Suprapubic skin (tissue), 4 donors: ENCODE data around the gene VPS25. TPM values are rescaled to one million over a fixed set of nuclear protein-coding genes. Genes with fewer than 3 reads are reported as not detected.

Source experiments
- DNase-seq, 2 donors: peaks; one replicate each; pipeline ENCODE4 v3.0.0-alpha.2; 2019; ENCODE audit warnings: low spot score in 2 of 2
- H3K27ac ChIP-seq: fragments of 200-600 bp; sonication (generic); one replicate; pipeline ENCODE4 v1.5.1; 2019
- H3K27me3 ChIP-seq: fragments of 200-600 bp; sonication (generic); one replicate; pipeline ENCODE4 v1.5.1; 2019
- H3K36me3 ChIP-seq: fragments of 200-600 bp; sonication (generic); one replicate; pipeline ENCODE4 v1.5.1; 2019
- H3K4me1 ChIP-seq: fragments of 200-600 bp; sonication (generic); one replicate; pipeline ENCODE4 v1.5.1; 2019
- H3K4me3 ChIP-seq: fragments of 200-600 bp; sonication (generic); one replicate; pipeline ENCODE4 v1.5.1; 2019; ENCODE audit warnings: mild to moderate bottlenecking
- H3K9me3 ChIP-seq: fragments of 200-600 bp; sonication (generic); one replicate; pipeline ENCODE4 v1.5.1; 2019
- CTCF ChIP-seq, 2 donors: fragments of 200-600 bp in 1 of 2; fragments of 450-650 bp in 1 of 2; sonication (generic) in 1 of 2; IDR thresholded peaks; one replicate each; pipeline ENCODE4 v1.5.1; 2016 to 2019; ENCODE audit warnings: antibody characterized with exemption in 2 of 2, mild to moderate bottlenecking in 1 of 2, moderate library complexity in 1 of 2
- EP300 ChIP-seq: sonication (generic); formaldehyde crosslinking; IDR thresholded peaks from one replicate; pipeline ENCODE4 v1.6.1; 2017; ENCODE audit warnings: antibody characterized with exemption
- POLR2A ChIP-seq, 2 donors: fragments of 450-650 bp; IDR thresholded peaks; one replicate each; pipeline ENCODE4 v1.6.1; 2017; ENCODE audit warnings: antibody characterized with exemption in 2 of 2, mild to moderate bottlenecking in 2 of 2, moderate library complexity in 2 of 2
- POLR2AphosphoS5 ChIP-seq, 3 donors: sonication (generic); formaldehyde crosslinking; IDR thresholded peaks; one replicate each; pipeline ENCODE4 v1.6.1; 2017; ENCODE audit warnings: antibody characterized with exemption in 3 of 3
- WGBS: methylation state at CpG from one replicate; pipeline ENCODE4 v1.1.5; 2018; 5-methylcytosine and 5-hydroxymethylcytosine counted together
- total RNA-seq, 4 donors: library from RNA; depleted of rRNA; stranded (reverse); fragments of >200 nt; gene quantifications; one replicate each; pipeline ENCODE4 v1.1.0, GENCODE V29; 2016

VPS25 gene
- total RNA-seq, 4 donors from 2014 or later, result 49.1 to 66.5 (median 59.0) TPM

DNA sequence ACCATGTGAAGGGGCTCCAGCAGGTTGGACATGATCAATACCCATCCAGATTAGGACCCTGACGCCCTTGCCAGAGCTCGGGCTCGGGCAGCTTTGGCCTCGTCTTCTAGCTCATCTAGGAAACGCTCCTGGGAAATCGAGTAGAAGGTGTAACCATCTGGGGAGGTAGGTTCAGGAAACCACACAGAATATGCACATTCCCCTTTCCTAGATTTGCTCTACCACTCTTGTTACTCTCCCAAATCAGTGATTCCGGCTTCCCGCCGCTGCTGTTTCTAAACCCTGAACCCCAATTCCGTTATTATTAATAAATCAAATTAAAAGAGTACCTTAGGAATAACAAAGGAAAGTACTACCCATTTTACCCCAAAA lies 24.7 kb downstream of the VPS25 start:
- no peaks in the 10 kb centered on the region for H3K9me3 ChIP-seq
- WGBS, result 15% methylated on average over 10 of the region's 10 CpGs
- H3K27me3 ChIP-seq, result no peaks in the 10 kb centered on the region
- H3K4me1 ChIP-seq, result peaks cover 29% of the 10 kb centered on the region
- peaks cover 11% of the 10 kb centered on the region for H3K36me3 ChIP-seq
- peak overlapping the region; percentile 77 for H3K4me3 ChIP-seq
- no peak for DNase-seq
- TF ChIP-seq CTCF (IDR thresholded peaks at IDR 0.05), result no peak
- no peak for TF ChIP-seq POLR2AphosphoS5 (IDR thresholded peaks at IDR 0.05)
- no peak for TF ChIP-seq POLR2A (IDR thresholded peaks at IDR 0.05)
- no peak for TF ChIP-seq EP300
- peak overlapping the region; percentile 70 for H3K27ac ChIP-seq

GRCh38 chr17:42798383-42799380 lies 25.4 kb downstream of the VPS25 start, which contains the start of the genes CNTD1 and COA3:
Gene CNTD1 (plus strand): TSS chr17:42798861. CDS start chr17:42799068, 207 bp downstream.
Gene COA3 (minus strand): TSS chr17:42798704. CDS start chr17:42798681, 23 bp downstream.
- 33% methylated on average over 51 of the region's 66 CpGs for WGBS
- H3K36me3 ChIP-seq, result peaks cover 11% of the 10 kb centered on the region
- H3K4me1 ChIP-seq, result peaks cover 29% of the 10 kb centered on the region
- H3K27me3 ChIP-seq, result no peaks in the 10 kb centered on the region
- no peak for TF ChIP-seq POLR2A (IDR thresholded peaks at IDR 0.05)
- peak within 1 kb of the TSS; percentile 77 for H3K4me3 ChIP-seq
- peak; percentile 90 for DNase-seq
- no peaks in the 10 kb centered on the region for H3K9me3 ChIP-seq
- H3K27ac ChIP-seq, result peak within 1 kb of the TSS; percentile 70

GRCh38 chr17:42803074-42803883 lies 30.0 kb downstream of the VPS25 start:
- H3K4me3 ChIP-seq, result no peak overlapping the region
- TF ChIP-seq EP300 (no peak), POLR2AphosphoS5 (IDR thresholded peaks at IDR 0.05) (no peak), POLR2A (IDR thresholded peaks at IDR 0.05) (no peak), CTCF (IDR thresholded peaks at IDR 0.05) (no peak)
- no peaks in the 10 kb centered on the region for H3K36me3 ChIP-seq
- no peaks in the 10 kb centered on the region for H3K9me3 ChIP-seq
- H3K27me3 ChIP-seq, result no peaks in the 10 kb centered on the region
- peaks cover 5% of the 10 kb centered on the region for H3K4me1 ChIP-seq
- WGBS, result 65% methylated on average over 2 of the region's 2 CpGs
- no peak for DNase-seq
- no peak overlapping the region for H3K27ac ChIP-seq

DNA sequence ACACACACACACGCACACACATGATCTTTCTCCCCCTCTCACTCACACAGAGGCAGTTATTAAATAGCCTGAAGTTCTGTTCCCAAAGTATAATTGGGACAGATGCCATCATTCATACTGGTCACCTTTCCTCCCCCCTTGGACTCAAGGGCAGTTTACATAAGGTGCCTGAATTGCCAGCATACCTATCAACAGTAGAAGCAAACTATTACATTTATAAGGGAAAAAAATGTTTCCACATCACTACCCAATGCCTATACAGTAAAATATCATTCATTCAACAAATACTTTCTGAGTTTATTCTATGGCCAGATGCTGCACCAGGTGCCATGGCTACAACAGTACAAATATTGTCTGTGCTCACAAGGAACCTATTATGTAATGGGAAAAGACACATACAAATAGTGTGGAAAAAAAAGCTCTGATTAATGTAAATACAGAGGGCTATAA lies 31.7 kb downstream of the VPS25 start:
- Histone ChIP-seq H3K9me3 (no peaks in the 10 kb centered on the region), H3K36me3 (peaks cover 1% of the 10 kb centered on the region), H3K4me1 (no peaks in the 10 kb centered on the region), H3K27ac (no peak overlapping the region), H3K27me3 (no peaks in the 10 kb centered on the region), H3K4me3 (no peak overlapping the region)
- TF ChIP-seq EP300 (no peak), POLR2AphosphoS5 (IDR thresholded peaks at IDR 0.05) (no peak), CTCF (IDR thresholded peaks at IDR 0.05) (no peak), POLR2A (IDR thresholded peaks at IDR 0.05) (no peak)
- DNase-seq, result no peak
- WGBS, result 90% methylated on average over 1 of the region's 1 CpG

DNA sequence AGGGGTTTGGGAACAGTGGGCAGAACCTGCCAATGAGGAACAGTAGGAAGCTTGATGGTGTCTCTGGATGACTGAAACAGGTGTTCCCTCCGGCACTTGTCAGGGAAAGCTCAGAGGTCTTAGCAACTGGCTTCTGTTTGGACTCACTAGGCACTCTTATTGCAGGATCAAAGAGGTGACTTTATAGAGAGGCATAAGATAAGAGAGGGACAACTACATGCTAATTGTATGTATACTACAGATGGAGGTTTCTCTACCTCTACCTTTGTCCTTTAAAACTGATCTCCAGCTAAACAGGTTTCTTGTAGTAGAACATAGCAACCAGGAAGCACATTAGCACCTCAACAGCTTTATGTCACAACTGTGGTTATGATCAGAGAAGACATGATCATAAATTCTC lies 33.0 kb downstream of the VPS25 start:
- peaks cover 14% of the 10 kb centered on the region for H3K36me3 ChIP-seq
- H3K4me1 ChIP-seq, result no peaks in the 10 kb centered on the region
- H3K27me3 ChIP-seq, result no peaks in the 10 kb centered on the region
- no peak overlapping the region for H3K4me3 ChIP-seq
- no peaks in the 10 kb centered on the region for H3K9me3 ChIP-seq
- no peak for DNase-seq
- H3K27ac ChIP-seq, result no peak overlapping the region
- 100% methylated on average over 1 of the region's 1 CpG for WGBS
- no peak for TF ChIP-seq POLR2A (IDR thresholded peaks at IDR 0.05)
- no peak for TF ChIP-seq EP300
- TF ChIP-seq CTCF (IDR thresholded peaks at IDR 0.05), result no peak
- TF ChIP-seq POLR2AphosphoS5 (IDR thresholded peaks at IDR 0.05), result no peak
